OCI-LY1 (cell line): ENCODE results near the gene PLCB4.

Experiments
- H2AFZ ChIP-seq: fragments of 200-600 bp; sonication (generic), shearing (Covaris generic); 2 replicates; pipeline ENCODE4 v1.6.0; 2014; ENCODE audit warnings: antibody characterized with exemption, mild to moderate bottlenecking, low read length
- H3F3A ChIP-seq: fragments of 200-600 bp; sonication (generic), shearing (Covaris generic); 2 replicates; pipeline ENCODE4 v1.6.0; 2014; ENCODE audit warnings: mild to moderate bottlenecking, antibody characterized with exemption, low read length, moderate library complexity; ENCODE audit not compliant: insufficient read depth
- H3K27ac ChIP-seq: fragments of 200-600 bp; sonication (generic); 2 replicates; pipeline ENCODE4 v1.5.1; 2014; ENCODE audit warnings: low read length, mixed run types, mild to moderate bottlenecking, low read depth; ENCODE audit not compliant: poor library complexity, severe bottlenecking
- H3K27me3 ChIP-seq: fragments of 200-600 bp; sonication (generic); 2 replicates; pipeline ENCODE4 v1.6.0; 2014; ENCODE audit warnings: antibody characterized with exemption, mild to moderate bottlenecking, low read length, moderate library complexity; ENCODE audit not compliant: insufficient read depth
- H3K36me3 ChIP-seq: fragments of 200-600 bp; sonication (generic); 2 replicates; pipeline ENCODE4 v1.6.1; 2014; ENCODE audit warnings: mild to moderate bottlenecking, antibody characterized with exemption, low read length, moderate library complexity, mixed read lengths; ENCODE audit not compliant: insufficient read depth
- H3K4me1 ChIP-seq: fragments of 200-600 bp; sonication (generic); 2 replicates; pipeline ENCODE4 v1.5.1; 2014; ENCODE audit warnings: mild to moderate bottlenecking, low read length, moderate library complexity; ENCODE audit not compliant: insufficient read depth, severe bottlenecking
- H3K4me2 ChIP-seq: fragments of 200-600 bp; sonication (generic), shearing (Covaris generic); 2 replicates; pipeline ENCODE4 v1.6.1; 2014; ENCODE audit warnings: low read length
- H3K4me3 ChIP-seq: fragments of 200-600 bp; sonication (generic); 2 replicates; pipeline ENCODE4 v1.5.1; 2014; ENCODE audit warnings: low read length, low read depth, mild to moderate bottlenecking, mixed read lengths; ENCODE audit not compliant: poor library complexity, severe bottlenecking
- H3K79me2 ChIP-seq: fragments of 200-600 bp; shearing (Covaris generic); 2 replicates; pipeline ENCODE4 v1.6.1; 2016; ENCODE audit warnings: mixed run types, low read length, mixed read lengths; ENCODE audit not compliant: insufficient read depth
- H3K9ac ChIP-seq: fragments of 200-600 bp; sonication (generic), shearing (Covaris generic); 2 replicates; pipeline ENCODE4 v1.6.1; 2014; ENCODE audit warnings: mild to moderate bottlenecking, low read length, mixed read lengths
- H3K9me2 ChIP-seq: fragments of 200-600 bp; sonication (generic), shearing (Covaris generic); 2 replicates; pipeline ENCODE4 v1.6.1; 2014; ENCODE audit warnings: low read depth, mild to moderate bottlenecking, low read length, mixed read lengths
- H3K9me3 ChIP-seq: fragments of 200-600 bp; shearing (Covaris generic); 2 replicates; pipeline ENCODE4 v1.6.1; 2014; ENCODE audit warnings: low read length, mixed read lengths
- H4K20me1 ChIP-seq: fragments of 200-600 bp; sonication (generic), shearing (Covaris generic); 2 replicates; pipeline ENCODE4 v1.6.0; 2016; ENCODE audit warnings: mild to moderate bottlenecking, low read length; ENCODE audit not compliant: insufficient read depth
- EZH2 ChIP-seq: fragments of 200-600 bp; sonication (generic), shearing (Covaris generic); IDR thresholded peaks from 2 replicates; pipeline ENCODE4 v1.8.0; 2017; ENCODE audit warnings: borderline replicate concordance, mixed run types, mild to moderate bottlenecking, antibody characterized with exemption, low read length, moderate library complexity, mixed read lengths
- TF ChIP-seq, protein P1 (sequence below): fragments of 200-600 bp; sonication (generic), shearing (Covaris generic); IDR thresholded peaks from 2 replicates; pipeline ENCODE4 v1.5.1; 2017; ENCODE audit warnings: mild to moderate bottlenecking, antibody characterized with exemption, low read length, moderate library complexity, mixed read lengths

The PLCB4 gene

DNA sequence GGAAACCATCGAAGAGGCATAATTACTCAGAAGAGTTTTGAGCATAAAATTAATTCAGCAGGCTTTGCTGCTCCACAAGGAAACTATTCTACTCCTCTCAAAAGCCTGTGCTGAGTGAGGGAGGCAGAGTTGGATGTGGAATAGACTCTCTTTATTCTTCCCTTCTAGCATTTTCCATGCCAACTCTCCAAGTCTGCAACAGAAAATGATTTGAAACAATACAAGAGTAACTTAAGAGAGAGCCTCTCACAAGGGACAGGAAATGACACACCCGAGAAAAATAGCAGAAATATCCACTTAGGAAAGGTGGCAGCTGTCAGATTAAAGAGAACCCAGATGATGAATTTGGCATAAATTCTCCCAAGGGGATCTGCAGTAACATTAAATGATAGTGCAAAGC is 419.2 kb downstream of the PLCB4 start:
- Histone ChIP-seq H3K4me2 (no peak overlapping the region), H3K9me3 (no peaks in the 10 kb centered on the region), H3K27ac (no peak overlapping the region), H3K9me2 (no peaks in the 10 kb centered on the region), H3K9ac (no peak overlapping the region), H3K27me3 (no peaks in the 10 kb centered on the region), H3K4me3 (no peak overlapping the region), H2AFZ (no peak overlapping the region), H3K4me1 (no peaks in the 10 kb centered on the region), H3K79me2 (no peaks in the 10 kb centered on the region), H4K20me1 (no peaks in the 10 kb centered on the region), H3F3A (no peaks in the 10 kb centered on the region), H3K36me3 (no peaks in the 10 kb centered on the region)
- TF ChIP-seq, protein P1, sequence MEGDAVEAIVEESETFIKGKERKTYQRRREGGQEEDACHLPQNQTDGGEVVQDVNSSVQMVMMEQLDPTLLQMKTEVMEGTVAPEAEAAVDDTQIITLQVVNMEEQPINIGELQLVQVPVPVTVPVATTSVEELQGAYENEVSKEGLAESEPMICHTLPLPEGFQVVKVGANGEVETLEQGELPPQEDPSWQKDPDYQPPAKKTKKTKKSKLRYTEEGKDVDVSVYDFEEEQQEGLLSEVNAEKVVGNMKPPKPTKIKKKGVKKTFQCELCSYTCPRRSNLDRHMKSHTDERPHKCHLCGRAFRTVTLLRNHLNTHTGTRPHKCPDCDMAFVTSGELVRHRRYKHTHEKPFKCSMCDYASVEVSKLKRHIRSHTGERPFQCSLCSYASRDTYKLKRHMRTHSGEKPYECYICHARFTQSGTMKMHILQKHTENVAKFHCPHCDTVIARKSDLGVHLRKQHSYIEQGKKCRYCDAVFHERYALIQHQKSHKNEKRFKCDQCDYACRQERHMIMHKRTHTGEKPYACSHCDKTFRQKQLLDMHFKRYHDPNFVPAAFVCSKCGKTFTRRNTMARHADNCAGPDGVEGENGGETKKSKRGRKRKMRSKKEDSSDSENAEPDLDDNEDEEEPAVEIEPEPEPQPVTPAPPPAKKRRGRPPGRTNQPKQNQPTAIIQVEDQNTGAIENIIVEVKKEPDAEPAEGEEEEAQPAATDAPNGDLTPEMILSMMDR, result no peak
- TF ChIP-seq EZH2, result no peak

GRCh38 chr20:9490161-9490560 is 421.3 kb downstream of the PLCB4 start:
- no peaks in the 10 kb centered on the region for H3K27me3 ChIP-seq
- H3K9me2 ChIP-seq, result no peaks in the 10 kb centered on the region
- H3K9ac ChIP-seq, result no peak overlapping the region
- no peaks in the 10 kb centered on the region for H3K4me1 ChIP-seq
- H3K79me2 ChIP-seq, result no peaks in the 10 kb centered on the region
- no peak overlapping the region for H2AFZ ChIP-seq
- TF ChIP-seq EZH2, result no peak
- TF ChIP-seq, protein P1, result no peak
- no peaks in the 10 kb centered on the region for H3K9me3 ChIP-seq
- H3K36me3 ChIP-seq, result no peaks in the 10 kb centered on the region
- no peak overlapping the region for H3K27ac ChIP-seq
- no peak overlapping the region for H3K4me3 ChIP-seq
- H4K20me1 ChIP-seq, result no peaks in the 10 kb centered on the region
- no peaks in the 10 kb centered on the region for H3F3A ChIP-seq
- no peak overlapping the region for H3K4me2 ChIP-seq

- no peak overlapping the region for H3K27ac ChIP-seq
- H2AFZ ChIP-seq, result no peak overlapping the region
- no peaks in the 10 kb centered on the region for H3K36me3 ChIP-seq
- no peaks in the 10 kb centered on the region for H3F3A ChIP-seq
- no peak overlapping the region for H3K9ac ChIP-seq
- H3K9me2 ChIP-seq, result no peaks in the 10 kb centered on the region
- H3K79me2 ChIP-seq, result no peaks in the 10 kb centered on the region
- no peak overlapping the region for H3K4me2 ChIP-seq
- TF ChIP-seq EZH2, result no peak
- TF ChIP-seq, protein P1, result no peak
- no peaks in the 10 kb centered on the region for H3K9me3 ChIP-seq
- H3K4me1 ChIP-seq, result no peaks in the 10 kb centered on the region
- no peak overlapping the region for H3K4me3 ChIP-seq
- H4K20me1 ChIP-seq, result no peaks in the 10 kb centered on the region
- H3K27me3 ChIP-seq, result no peaks in the 10 kb centered on the region
These were observed 421.7 kb downstream of the PLCB4 start for GRCh38 chr20:9490631-9491030.
